GM23338 (cell line): ENCODE measurements around the gene MPP7. TPM values are rescaled to one million over a fixed set of nuclear protein-coding genes. Genes with fewer than 3 reads are reported as not detected.

Experiments used
- ATAC-seq: fragments of 200-7000 bp; cut with Tn5 transposase; 3 replicates; pipeline ENCODE4 v1.9.1; 2020
- DNase-seq: peaks from one replicate; pipeline ENCODE4 v3.0.0-alpha.2; 2015; ENCODE audit warnings: low spot score
- H2AFZ ChIP-seq: fragments of 200-600 bp; sonication (generic); 2 replicates; pipeline ENCODE4 v1.8.0; 2016; ENCODE audit warnings: antibody characterized with exemption, mild to moderate bottlenecking, moderate library complexity
- H3F3A ChIP-seq: fragments of 200-600 bp; sonication (generic); replicated peaks from 2 replicates; pipeline ENCODE4 v1.8.0; 2017; ENCODE audit warnings: antibody characterized with exemption, mixed run types, low read depth
- H3K27ac ChIP-seq: fragments of 200-600 bp; sonication (generic); 2 replicates; pipeline ENCODE4 v1.6.1; 2016; ENCODE audit warnings: low read depth
- H3K27me3 ChIP-seq: fragments of 200-600 bp; sonication (generic); 2 replicates; pipeline ENCODE4 v1.8.0; 2016; ENCODE audit warnings: mild to moderate bottlenecking, mixed run types, moderate library complexity; ENCODE audit not compliant: insufficient read depth
- H3K36me3 ChIP-seq: fragments of 200-600 bp; sonication (generic); 2 replicates; pipeline ENCODE4 v1.8.0; 2016; ENCODE audit warnings: mild to moderate bottlenecking; ENCODE audit not compliant: insufficient read depth
- H3K4me1 ChIP-seq: fragments of 200-600 bp; sonication (generic); 2 replicates; pipeline ENCODE4 v1.8.0; 2016; ENCODE audit warnings: mild to moderate bottlenecking, moderate library complexity; ENCODE audit not compliant: insufficient read depth
- H3K4me2 ChIP-seq: fragments of 200-600 bp; sonication (generic); 2 replicates; pipeline ENCODE4 v1.7.1; 2017; ENCODE audit warnings: mixed run types
- H3K4me3 ChIP-seq: fragments of 200-600 bp; sonication (generic); 2 replicates; pipeline ENCODE4 v1.6.1; 2016; ENCODE audit warnings: mixed run types
- H3K79me2 ChIP-seq: fragments of 200-600 bp; sonication (generic); replicated peaks from 2 replicates; pipeline ENCODE4 v1.8.0; 2017; ENCODE audit warnings: mild to moderate bottlenecking; ENCODE audit not compliant: insufficient read depth
- H3K9me2 ChIP-seq: fragments of 200-600 bp; sonication (generic); 2 replicates; pipeline ENCODE4 v1.8.0; 2017; ENCODE audit not compliant: insufficient read depth
- H4K20me1 ChIP-seq: fragments of 200-600 bp; sonication (generic); replicated peaks from 2 replicates; pipeline ENCODE4 v1.8.0; 2017; ENCODE audit warnings: mild to moderate bottlenecking; ENCODE audit not compliant: insufficient read depth
- H3K27ac Mint-ChIP-seq: 2 replicates; pipeline ENCODE4 v1.8.0; 2020; ENCODE audit warnings: inconsistent platforms, mild to moderate bottlenecking, moderate library complexity, mixed read lengths
- H3K27me3 Mint-ChIP-seq: 3 replicates; pipeline ENCODE4 v1.8.0; 2022; ENCODE audit warnings: low read depth, mild to moderate bottlenecking, moderate library complexity, mixed read lengths, inconsistent platforms; ENCODE audit not compliant: insufficient read depth, poor library complexity
- H3K36me3 Mint-ChIP-seq: 3 replicates; pipeline ENCODE4 v1.8.0; 2021; ENCODE audit warnings: low read depth, mild to moderate bottlenecking, inconsistent platforms, moderate library complexity, mixed read lengths
- H3K4me1 Mint-ChIP-seq: 3 replicates; pipeline ENCODE4 v1.8.0; 2020; ENCODE audit warnings: mild to moderate bottlenecking, inconsistent platforms, mixed read lengths
- H3K4me3 Mint-ChIP-seq: 3 replicates; pipeline ENCODE4 v1.8.0; 2021; ENCODE audit warnings: moderate library complexity, mild to moderate bottlenecking, inconsistent platforms, mixed read lengths
- H3K9me3 Mint-ChIP-seq: 3 replicates; pipeline ENCODE4 v1.8.0; 2020; ENCODE audit warnings: moderate library complexity, mild to moderate bottlenecking, inconsistent platforms, mixed read lengths
- EZH2 ChIP-seq: fragments of 200-600 bp; sonication (generic); IDR thresholded peaks from one replicate; pipeline ENCODE4 v1.8.0; 2017; ENCODE audit warnings: antibody characterized with exemption, mild to moderate bottlenecking, low read depth; ENCODE audit not compliant: unreplicated experiment
- JUNB ChIP-seq: IDR thresholded peaks from one replicate; pipeline ENCODE4 v1.6.1; 2016; ENCODE audit warnings: antibody characterized with exemption; ENCODE audit not compliant: unreplicated experiment
- NANOG ChIP-seq: IDR thresholded peaks from 2 replicates; pipeline ENCODE4 v1.6.1; 2016; ENCODE audit warnings: antibody characterized with exemption, borderline replicate concordance
- STAT1 ChIP-seq: IDR thresholded peaks from one replicate; pipeline ENCODE4 v1.6.1; 2016; ENCODE audit warnings: antibody characterized with exemption; ENCODE audit not compliant: unreplicated experiment
- ZNF331 ChIP-seq: fragments of 250-450 bp; sonication (Bioruptor Pico); IDR thresholded peaks from 2 replicates; pipeline ENCODE4 v1.5.0; 2020; ENCODE audit warnings: low read depth, mild to moderate bottlenecking, moderate library complexity
- ZNF462 ChIP-seq: fragments of 250-450 bp; sonication (Bioruptor Pico); IDR thresholded peaks from 2 replicates; pipeline ENCODE4 v1.5.0; 2020; ENCODE audit warnings: mild to moderate bottlenecking, moderate library complexity
- polyA plus RNA-seq: library from polyadenylated mRNA; unstranded; fragments of >200 nt; fragmentation: Nextera tagmentation; extraction: Ambion mirVana; gene quantifications from 2 replicates; pipeline ENCODE4 v1.2.1, GENCODE V29; 2016
- total RNA-seq: library from RNA; depleted of rRNA; stranded (reverse); fragments of >200 nt; shearing (Covaris generic); gene quantifications from 2 replicates; pipeline ENCODE4 v1.2.3, GENCODE V29; 2014
- TF ChIP-seq, protein P1 (sequence below): IDR thresholded peaks from 2 replicates; pipeline ENCODE4 v1.6.1; 2016; ENCODE audit warnings: antibody characterized with exemption
- TF ChIP-seq, protein P2 (sequence below), 2 experiments: fragments of 200-600 bp in 1 of 2; sonication (generic) in 1 of 2; conservative IDR thresholded peaks; 2 replicates each; pipeline versions ENCODE4 v1.5.1 to v1.6.1; 2016 to 2017; ENCODE audit warnings: antibody characterized with exemption in 2 of 2, low read depth in 2 of 2, mild to moderate bottlenecking in 2 of 2, moderate library complexity in 1 of 2

Gene MPP7
- total and polyA plus RNA-seq, 2 experiments from 2014 or later = 5.0 to 8.0 TPM

- Histone ChIP-seq H3K4me2 (no peak overlapping the region), H2AFZ (no peak overlapping the region), H3K9me2 (no peaks in the 10 kb centered on the region), H3K27ac (no peak overlapping the region), H3K36me3 (no peaks in the 10 kb centered on the region), H4K20me1 (no peaks in the 10 kb centered on the region), H3F3A (no peaks in the 10 kb centered on the region), H3K27me3 (no peaks in the 10 kb centered on the region), H3K79me2 (no peaks in the 10 kb centered on the region), H3K4me3 (no peak overlapping the region), H3K4me1 (no peaks in the 10 kb centered on the region)
- no peak overlapping the region for H3K27ac Mint-ChIP-seq
- ATAC-seq (no peak), DNase-seq (no peak)
- no peaks in the 10 kb centered on the region for H3K9me3 Mint-ChIP-seq
- no peaks in the 10 kb centered on the region for H3K4me1 Mint-ChIP-seq
- TF ChIP-seq, protein P1, sequence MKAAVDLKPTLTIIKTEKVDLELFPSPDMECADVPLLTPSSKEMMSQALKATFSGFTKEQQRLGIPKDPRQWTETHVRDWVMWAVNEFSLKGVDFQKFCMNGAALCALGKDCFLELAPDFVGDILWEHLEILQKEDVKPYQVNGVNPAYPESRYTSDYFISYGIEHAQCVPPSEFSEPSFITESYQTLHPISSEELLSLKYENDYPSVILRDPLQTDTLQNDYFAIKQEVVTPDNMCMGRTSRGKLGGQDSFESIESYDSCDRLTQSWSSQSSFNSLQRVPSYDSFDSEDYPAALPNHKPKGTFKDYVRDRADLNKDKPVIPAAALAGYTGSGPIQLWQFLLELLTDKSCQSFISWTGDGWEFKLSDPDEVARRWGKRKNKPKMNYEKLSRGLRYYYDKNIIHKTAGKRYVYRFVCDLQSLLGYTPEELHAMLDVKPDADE = no peak
- no peaks in the 10 kb centered on the region for H3K36me3 Mint-ChIP-seq
- H3K27me3 Mint-ChIP-seq = peaks cover 4% of the 10 kb centered on the region
- H3K4me3 Mint-ChIP-seq = no peak overlapping the region
Observed at GRCh38 chr10:28311104-28311503, 8.2 kb upstream of the MPP7 start.

- no peak overlapping the region for H3K4me2 ChIP-seq
- Mint-ChIP-seq H3K9me3 (no peaks in the 10 kb centered on the region), H3K27me3 (no peaks in the 10 kb centered on the region), H3K27ac (no peak overlapping the region), H3K4me1 (peaks cover 9% of the 10 kb centered on the region), H3K4me3 (no peak overlapping the region), H3K36me3 (no peaks in the 10 kb centered on the region)
- 0 out of 2 replicates have a peak, but pooled peaks cover 10% of the 10 kb centered on the region for H3K4me1 ChIP-seq
- H2AFZ ChIP-seq = no peak overlapping the region
- ATAC-seq (no peak), DNase-seq (no peak)
- H3K27ac ChIP-seq = no peak overlapping the region
- H3K79me2 ChIP-seq = no peaks in the 10 kb centered on the region
- no peaks in the 10 kb centered on the region for H3F3A ChIP-seq
- no peak overlapping the region for H3K4me3 ChIP-seq
- H3K9me2 ChIP-seq = no peaks in the 10 kb centered on the region
- no peaks in the 10 kb centered on the region for H4K20me1 ChIP-seq
- no peaks in the 10 kb centered on the region for H3K36me3 ChIP-seq
- no peaks in the 10 kb centered on the region for H3K27me3 ChIP-seq
- no peak for TF ChIP-seq ZNF462 (CRISPR knock-in tag)
- no peak for TF ChIP-seq STAT1
- TF ChIP-seq ZNF331 (CRISPR knock-in tag) = no peak
- TF ChIP-seq EZH2 = no peak
- TF ChIP-seq, protein P2, sequence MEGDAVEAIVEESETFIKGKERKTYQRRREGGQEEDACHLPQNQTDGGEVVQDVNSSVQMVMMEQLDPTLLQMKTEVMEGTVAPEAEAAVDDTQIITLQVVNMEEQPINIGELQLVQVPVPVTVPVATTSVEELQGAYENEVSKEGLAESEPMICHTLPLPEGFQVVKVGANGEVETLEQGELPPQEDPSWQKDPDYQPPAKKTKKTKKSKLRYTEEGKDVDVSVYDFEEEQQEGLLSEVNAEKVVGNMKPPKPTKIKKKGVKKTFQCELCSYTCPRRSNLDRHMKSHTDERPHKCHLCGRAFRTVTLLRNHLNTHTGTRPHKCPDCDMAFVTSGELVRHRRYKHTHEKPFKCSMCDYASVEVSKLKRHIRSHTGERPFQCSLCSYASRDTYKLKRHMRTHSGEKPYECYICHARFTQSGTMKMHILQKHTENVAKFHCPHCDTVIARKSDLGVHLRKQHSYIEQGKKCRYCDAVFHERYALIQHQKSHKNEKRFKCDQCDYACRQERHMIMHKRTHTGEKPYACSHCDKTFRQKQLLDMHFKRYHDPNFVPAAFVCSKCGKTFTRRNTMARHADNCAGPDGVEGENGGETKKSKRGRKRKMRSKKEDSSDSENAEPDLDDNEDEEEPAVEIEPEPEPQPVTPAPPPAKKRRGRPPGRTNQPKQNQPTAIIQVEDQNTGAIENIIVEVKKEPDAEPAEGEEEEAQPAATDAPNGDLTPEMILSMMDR (conservative IDR thresholded peaks at IDR 0.05; ENCODE audit: low read depth in 2 of 2) = no peak
- TF ChIP-seq NANOG = no peak
- TF ChIP-seq, protein P1 = no peak
- no peak for TF ChIP-seq JUNB
Observed at GRCh38 chr10:28307267-28307666, 4.4 kb upstream of the MPP7 start.
